ENCODE results near the gene TNFRSF13B.
"Not testable (repeated sequence)": the region's sequence is repeated elsewhere in the genome, so short reads cannot be mapped to it uniquely, and the experiment has no call there.

Gene TNFRSF13B

DNA sequence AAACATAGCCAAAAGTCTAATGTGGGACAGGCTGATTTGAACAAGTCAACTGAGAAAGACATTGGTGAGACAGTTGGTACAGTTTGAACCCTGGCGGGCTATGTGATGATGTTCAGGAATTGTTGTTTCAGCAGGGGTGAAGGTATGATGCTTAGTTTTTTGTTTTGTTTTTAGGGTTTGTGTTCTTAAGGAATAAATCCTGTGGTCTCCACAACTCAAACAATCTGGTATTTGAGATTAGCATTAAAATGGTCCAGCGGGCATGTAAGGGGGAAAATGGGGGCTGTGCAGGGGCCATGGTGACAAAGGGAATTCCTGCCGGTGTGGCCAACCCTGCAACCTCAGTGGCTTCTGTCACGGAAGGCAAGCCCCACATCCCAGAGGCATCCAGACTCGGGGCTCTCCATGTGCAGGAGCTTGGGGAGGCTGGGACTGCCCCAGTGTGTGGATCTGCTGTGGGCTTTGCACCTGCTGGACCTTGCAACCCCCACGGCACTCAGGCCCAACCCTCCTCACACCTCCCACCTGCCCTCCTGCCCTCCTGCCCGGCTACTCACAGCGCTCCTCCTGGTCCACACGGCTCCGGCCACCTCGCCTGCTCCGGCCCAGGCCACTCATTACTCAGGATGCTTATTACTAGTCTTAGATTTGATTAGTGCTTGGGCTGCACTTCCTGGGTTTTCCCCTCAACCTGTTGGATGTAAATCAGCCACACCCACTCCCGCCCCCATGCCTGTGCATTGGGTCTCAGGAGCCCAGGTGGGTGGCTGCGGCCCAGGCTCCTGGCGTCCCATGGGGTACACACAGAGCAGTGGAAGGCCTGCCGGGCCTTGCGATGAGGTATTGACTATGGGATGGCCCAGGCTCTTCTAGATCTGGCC, at the start of gene TNFRSF13B:
TSS of gene TNFRSF13B (minus strand) at position 661 of the 881 bp plus-strand sequence. CDS start at position 618, 43 bp downstream.
- no peak for DNase-seq

DNA sequence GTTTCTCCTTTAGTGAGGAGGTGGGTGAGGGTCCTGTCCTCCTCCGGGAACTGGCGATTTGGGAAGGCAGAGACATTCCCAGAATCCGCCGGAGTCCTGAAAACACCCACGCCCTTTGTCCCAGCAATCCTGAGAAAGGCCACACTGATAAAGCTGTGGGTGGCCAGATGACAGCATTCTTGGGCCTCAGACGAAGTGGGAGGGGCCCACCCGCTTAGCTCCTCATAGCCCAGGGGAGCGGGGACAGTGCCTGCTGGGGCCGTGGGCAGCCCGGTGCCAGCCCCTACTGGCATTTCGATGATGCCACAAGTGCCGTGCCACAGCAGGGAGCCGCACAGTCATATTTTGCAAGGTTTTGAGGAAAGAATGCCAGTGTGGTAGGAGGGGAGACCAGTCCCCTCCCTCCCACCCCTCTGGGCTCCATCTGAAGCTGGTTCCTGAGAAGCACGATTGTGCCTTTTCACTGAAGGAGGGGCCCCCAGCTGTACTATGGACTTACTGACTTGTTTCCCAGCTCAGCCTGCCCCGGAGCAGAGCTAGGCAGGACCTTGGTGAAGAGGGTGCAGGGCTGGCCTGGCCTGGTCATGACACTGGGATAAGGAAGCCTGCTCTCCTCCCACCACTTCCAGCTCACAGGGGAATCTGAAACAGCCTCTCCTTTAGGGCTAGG, 49.4 kb upstream of the TNFRSF13B start:
- no peak for DNase-seq

DNA sequence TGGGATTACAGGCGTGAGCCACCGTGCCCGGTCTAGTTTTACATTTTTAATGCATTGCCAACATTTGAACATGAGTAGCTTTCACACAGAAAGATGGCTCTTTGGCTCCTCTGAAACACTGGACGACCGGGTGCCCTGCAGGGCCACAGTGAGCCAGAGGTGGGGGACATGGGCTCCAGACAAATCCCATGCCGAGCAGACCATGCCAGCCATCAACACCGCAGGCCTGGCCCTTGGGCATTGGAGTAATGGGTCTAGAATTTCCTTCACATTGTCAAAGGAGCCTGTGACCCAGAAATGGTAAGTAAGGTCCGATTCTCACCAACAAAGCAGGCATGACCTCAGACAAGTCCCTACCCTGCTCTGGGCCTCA, 48.9 kb upstream of the TNFRSF13B start:
- no peak for DNase-seq

DNA sequence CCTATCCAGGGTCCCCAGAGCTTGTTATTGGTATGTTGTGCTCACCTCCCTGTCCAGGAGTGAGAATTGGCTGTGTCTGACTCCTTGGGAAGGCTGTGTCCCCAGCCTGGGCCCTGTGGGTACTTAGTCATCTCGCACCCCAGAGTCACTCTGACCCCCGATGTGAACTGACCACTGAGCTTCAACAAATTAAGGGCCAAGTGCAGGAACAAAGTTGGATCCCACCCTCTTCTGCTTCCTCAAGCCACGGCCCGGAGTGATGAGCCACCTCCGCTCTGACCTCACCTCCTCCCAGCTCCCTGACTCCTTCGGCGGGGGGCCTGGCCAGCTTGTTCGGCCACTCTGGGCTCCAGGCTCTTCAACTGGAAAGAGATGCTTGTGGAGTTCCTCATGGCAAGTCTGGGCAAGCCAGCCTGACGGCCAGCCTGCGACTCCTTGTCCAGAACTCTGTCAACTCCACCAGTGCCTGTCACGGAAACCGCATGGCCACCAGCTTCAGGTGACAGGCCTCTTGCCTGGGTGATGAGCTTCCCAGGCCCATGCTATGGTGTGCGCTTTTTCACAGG, 48.1 kb upstream of the TNFRSF13B start:
- DNase-seq: no peak

DNA sequence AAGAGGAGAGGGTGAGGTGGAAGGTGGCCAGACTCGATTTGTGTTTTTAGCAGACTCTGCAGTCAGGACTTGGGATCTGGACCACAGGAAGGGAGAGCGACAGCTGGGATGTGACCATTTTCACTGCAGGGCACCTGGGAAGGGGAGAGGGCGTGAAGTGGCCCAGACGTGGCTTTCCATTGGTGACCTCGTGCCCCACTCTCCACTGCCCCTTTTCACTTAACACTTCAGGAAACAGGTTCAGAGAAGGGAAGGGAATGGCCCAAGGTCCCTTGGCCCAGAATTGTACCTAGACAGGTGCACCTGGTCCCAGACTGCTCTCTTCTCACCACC, 47.5 kb upstream of the TNFRSF13B start:
- DNase-seq: no peak

DNA sequence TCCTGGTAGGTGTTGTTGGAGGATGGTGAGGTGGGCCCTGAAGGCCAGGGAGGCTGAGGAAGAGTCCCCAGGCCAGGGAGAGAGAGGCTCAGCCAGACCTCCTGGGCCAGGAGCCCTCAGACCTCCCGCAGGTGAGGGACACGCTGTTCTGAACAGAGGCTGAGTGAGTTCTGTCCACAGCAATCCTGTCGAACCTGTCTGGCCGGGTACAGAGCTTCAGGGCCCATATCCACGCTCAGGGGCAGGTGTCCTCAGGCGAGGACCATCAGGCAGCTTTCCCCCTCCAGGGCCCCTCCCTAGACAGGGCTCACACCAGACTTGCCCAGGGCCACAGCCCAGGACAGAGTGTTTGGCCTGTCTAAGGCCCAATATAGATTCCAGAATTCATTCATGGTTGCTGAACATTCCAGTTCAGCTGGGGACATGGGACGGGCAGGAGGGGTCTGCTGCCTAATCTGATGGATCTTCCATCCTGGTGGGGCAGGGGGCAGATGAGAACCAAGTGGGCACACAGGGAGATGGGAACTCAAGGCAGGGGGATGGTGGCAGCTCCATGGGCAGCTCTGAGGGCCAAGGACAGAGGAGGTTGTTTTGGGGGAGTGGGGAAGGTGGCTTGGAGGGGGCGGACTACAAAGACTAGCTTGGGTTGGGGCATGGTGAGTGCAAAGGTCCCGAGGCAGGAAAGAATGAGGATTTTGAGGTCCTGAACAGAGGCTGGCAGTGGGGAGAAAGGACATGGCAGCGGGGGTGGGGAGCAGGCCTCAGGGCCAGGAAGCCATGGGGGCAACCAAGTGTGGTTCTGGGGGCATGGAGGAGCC, 46.9 kb upstream of the TNFRSF13B start:
- no peak for DNase-seq

DNA sequence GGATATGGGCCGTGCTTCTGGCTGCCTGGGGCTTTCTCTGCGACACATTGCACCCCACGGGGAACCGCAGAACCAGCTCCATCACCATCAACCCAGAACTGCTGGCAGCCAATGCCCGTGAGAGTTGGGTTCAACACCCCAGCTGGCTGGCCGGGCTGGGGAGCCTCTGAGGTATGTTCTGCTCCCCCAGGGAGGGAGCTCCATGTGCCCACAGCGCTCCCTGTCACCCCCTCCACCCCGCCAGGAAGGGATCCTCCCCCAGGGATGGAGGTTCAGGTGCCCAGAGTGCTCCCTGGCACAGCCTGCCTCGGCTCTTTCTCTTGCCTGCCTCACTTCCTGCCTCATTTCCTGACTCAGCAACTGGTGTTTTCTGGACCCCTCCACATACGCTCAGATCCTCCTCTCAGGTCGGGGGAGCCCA, 46.1 kb upstream of the TNFRSF13B start:
- no peak for DNase-seq

DNA sequence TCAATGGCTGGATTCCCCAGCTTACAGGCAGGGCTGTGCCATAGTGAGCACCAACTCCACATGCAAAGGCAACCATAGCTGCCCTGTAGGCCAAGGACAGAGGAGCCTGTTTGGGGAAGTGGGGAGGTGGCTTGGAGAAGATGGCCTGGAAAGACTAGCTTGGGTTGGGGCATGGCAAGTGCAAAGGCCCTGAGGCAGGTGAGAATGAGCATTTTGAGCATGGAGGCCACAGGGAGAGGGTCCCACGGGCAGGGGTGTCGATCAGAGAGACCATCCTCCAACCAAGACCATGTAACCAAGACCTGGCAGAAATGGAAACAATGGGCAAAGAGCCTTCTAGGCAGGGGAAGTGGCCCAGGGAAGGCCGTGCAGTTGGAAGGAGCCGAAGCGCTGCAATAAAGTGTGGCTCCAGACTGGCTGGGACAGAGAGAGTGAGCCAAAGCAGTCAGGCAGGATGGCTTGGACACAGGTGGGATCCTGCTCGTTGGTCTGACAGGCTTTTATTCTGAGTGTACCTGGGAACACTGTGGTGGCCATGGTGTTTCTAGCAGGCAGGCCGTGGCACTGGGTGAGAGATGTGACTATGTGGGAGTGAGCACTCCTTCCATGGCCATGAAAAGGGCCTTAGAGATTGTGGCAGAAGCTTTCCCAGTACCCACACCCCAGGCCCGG, 45.6 kb upstream of the TNFRSF13B start:
- no peak for DNase-seq

DNA sequence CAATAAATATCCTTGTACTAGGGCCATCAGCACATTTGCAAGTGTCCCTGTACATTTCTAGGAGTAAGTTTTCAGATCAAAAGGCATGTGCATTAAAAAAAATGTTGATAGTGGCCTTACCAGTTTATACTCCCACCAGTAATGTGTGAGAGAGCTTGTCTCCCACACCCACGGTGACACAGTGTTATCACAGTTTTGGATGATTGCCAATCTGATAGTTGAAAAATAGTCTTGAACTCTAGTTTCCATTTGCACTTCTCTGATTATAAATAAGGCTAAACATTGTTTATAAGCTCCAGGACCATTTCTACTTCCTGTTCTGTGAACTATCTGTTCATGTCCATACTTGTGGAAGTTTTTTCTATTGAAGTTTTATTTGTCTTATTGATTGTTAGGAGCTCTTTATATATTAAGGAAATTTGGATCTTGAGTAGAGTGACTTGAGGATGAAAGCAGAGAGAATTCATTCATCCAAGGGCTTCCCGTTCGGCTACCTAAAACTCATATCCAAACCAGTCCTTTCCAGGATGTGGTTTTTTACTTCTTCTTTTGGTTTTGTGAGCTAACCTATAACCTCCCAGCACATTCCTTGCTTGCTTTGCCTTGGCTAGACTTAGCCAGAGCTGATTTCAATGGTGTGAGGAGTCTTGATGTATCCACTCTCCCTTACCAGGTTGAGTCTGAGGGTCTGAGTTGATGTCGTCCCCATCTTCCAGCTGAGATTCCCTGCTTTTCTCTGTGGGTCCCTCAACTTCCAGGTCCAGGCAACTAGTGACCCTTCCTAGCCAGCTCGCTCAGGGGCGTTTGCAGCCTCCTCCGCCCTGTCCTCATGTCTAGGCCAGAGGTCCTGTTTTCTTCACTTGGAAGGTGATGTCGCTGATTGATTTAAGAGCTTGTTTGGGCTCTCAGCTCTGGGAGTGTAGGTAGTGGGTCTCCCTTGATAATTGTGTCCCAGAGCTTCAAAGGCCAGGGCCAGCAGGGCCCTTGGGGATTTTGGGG, 44.6 kb upstream of the TNFRSF13B start:
- not testable (repeated sequence) for DNase-seq

DNA sequence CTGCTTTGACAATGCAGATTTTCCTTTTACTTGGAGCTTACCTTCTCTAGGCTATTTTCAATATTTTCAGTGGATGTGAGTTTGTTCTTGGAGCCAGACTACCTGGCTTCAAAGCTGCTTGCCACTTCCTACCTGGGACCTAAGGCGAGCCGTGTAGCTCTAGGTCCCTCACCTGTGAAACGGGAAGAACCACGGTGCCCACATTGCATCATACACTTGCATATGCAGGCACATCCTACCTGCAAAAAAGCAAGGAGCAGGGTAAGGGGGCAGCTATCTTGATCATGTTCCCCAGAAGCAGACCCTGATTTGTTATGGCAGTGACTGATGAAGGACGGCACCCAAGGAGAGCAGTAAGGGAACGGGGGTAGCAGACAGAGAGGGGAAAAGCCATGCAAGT, 43.3 kb upstream of the TNFRSF13B start:
- no peak for DNase-seq

DNA sequence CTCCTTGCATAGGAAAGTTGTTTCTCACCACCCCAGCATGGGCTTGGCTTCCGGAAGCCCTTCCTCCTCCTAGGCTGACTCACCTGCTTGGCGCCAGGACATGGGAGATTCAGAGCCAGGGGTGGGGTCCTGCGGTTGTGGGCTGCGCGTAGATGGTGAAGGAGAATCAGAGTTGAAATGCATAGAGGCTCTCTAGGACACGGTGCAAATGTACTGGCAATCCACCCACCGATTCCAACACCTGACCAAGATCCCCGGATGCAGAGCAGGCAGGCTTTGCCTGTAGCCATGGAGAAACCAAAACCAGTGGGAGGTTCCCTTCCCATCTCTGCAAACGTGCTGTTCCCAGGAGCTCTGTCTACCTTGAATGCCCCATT, 42.8 kb upstream of the TNFRSF13B start:
- not testable (repeated sequence) for DNase-seq

DNA sequence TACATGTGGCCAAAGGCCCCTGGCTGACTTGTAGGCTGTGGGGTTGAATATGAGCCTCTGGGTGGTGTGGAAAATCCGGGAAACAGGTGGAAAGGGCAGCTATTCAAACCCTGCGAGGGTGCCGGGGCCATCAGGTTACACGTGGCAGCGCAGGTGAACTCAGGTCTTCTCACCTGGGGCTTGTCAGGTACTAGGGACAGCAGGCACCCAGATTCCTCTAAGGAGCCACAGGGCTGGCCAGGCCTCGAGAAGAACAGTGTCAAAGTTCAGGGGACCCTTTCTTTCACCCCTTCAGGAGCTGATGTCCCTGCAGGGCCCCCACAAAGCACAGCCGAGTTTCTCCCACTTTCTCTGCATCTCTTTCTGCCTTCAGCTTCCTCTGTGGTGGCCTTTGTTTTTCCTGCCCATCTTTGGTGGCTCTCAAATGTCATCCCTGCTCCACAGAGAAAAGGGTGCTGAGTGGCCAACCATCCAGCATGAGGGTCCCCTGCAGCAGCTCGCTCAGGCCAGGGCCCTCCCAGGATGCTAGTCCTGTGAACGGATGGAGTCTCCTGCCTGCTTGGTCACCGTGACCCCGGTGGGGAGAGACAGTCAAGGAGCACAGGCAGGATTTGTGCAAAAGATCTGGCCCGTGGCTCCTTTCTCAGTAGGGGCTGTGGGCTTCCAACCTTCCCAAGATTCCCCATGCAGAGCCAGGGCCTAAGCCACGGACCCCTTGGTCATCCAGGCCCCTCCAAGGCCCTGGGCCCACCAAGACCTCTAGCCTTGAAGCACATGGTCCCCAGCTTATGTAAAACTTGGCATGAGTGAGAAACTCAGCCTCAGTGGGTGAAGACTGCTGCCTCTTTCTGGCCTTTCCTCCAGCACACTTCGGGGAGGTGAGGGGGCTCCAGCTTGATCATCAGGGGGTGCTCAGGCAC, 42.2 kb upstream of the TNFRSF13B start:
- not testable (repeated sequence) for DNase-seq

DNA sequence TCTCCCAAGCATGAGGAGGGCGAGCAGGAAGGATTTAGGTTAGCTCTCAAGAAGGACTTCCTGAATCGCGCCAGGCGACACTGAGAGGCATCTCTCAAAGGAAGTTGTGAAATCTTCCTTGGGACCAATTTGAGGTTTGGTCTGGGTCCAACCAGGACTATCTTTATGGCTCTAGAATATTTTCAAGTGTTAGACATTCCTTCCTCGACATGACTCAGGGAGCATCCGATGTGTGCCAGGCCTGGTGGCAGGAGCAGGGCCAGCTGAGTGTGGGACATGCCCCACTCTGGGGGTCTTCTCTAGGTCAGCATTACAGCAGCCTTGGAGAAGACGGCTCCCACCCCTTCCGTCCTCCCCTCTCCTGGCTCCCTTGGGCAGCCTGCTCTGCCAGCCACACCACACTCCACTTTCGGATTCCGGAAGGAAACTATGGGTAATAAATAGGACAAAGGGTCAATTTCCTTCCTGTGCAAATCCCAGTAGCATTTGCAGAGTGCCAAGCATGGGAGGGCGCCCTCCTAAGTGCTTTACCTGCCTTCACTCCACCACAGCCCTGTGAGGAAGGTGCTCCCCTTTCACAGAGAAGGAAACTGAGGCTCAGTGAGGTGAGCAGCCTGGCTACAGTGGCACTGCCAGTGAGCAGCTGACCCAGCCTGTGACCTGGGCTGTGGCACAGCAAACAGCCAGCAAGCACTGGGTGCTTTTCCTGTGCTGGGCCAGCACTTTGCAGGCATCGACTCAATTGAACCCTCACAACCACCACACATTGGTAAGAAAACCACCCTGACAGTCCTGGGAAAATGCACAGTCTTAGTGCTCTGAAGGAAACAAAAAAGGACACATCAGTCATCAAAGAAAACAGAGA, 39.4 kb upstream of the TNFRSF13B start:
- not testable (repeated sequence) for DNase-seq

DNA sequence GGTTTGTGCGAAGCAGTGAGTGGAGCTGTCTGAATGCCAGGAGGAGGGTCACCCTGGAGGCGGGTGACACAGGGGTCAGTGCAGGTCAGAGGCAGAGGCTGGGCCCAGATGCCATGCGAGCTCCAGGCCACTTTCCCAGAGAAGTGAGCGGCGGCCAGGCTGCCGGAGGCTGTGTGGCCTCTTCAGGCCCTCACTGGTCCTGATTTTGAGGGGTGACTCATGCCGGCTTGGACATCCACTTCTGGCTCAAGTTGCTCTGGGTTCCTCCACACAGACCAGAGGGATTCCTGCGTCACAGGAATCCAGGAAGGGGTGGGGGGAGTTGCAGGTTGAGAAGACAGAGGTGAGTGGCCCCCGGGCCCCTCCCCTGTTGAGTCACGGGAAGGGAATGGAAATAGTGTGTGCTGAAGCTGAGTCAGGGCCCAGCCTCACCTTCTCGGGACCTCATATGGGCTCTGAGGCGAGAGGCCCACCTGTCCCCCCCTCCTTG, 38.7 kb upstream of the TNFRSF13B start:
- DNase-seq: not testable (repeated sequence)

DNA sequence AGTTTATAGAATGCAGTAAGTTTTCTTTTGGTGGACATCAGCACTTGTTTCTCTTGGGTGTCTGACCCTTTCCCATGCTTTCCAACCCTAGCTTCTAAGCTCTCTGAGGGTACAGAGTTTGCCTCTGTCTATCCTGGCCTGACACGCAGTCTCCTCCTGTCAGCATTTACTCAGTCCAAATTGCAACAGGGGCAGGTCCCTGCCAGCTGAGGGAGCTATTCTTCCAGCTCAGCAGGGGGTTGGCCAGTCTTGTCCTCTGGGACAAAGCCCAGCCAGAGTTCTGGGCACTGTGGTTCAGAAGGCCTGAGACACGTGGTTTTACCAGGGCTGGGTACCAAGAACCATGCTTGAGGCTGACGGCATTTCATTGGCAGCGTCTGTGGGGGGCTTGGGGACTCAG, 38.1 kb upstream of the TNFRSF13B start:
- not testable (repeated sequence) for DNase-seq

DNA sequence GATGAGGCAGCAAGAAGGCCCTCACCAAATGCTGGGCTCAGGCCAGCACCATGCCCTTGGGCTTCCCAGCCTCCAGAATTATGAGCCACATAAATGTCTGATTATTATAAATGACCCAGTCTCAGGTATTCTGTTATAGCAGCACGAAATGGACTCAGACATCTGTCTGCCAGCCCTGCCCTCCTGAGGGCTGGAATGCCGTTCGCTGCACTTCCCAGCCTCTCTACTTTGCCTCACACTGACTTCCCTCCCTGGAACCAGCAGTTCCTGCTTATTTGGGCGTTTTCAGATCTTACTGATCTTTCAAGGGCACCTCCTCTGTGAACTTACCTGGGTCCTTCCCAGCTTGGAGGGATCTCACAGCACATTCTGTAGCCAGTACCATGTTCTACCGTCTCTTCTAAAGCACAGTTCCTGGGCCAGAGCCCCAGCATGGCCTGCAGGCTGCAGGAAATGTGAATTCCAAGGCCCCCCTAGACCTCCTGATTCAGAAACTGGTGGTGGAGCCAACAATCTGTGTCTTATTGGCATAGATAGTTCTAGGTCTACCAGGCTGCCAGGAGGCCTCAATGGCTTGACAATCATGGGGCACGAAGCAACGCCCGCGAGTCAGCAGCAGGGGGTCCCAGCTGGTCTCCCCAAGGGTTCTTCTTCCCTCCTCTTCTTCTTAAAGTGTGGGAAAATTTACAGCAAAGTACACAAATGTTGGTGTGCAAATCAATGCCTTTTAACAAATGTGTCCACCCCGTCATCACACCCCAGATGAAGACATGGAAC, 36.9 kb upstream of the TNFRSF13B start:
- not testable (repeated sequence) for DNase-seq

DNA sequence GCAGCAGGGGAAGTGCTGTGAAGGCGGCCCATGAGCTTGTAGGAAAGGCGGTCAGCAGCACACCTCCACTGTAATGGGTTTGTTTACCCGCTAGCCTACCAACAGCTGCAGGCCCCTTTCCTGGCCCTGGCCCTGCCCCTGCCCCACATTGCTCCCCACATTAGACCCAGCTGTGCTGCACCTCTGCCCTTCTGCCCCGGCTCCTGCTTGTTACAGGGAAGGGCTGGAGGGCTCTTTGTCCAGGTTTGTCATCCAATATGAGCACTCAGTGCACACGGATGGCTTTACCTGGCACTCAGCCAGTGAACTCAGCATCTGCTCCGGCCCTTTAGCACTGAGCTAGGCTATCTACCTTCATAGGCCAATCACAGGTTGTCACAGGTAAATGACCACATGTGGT, 36.0 kb upstream of the TNFRSF13B start:
- DNase-seq: not testable (repeated sequence)

DNA sequence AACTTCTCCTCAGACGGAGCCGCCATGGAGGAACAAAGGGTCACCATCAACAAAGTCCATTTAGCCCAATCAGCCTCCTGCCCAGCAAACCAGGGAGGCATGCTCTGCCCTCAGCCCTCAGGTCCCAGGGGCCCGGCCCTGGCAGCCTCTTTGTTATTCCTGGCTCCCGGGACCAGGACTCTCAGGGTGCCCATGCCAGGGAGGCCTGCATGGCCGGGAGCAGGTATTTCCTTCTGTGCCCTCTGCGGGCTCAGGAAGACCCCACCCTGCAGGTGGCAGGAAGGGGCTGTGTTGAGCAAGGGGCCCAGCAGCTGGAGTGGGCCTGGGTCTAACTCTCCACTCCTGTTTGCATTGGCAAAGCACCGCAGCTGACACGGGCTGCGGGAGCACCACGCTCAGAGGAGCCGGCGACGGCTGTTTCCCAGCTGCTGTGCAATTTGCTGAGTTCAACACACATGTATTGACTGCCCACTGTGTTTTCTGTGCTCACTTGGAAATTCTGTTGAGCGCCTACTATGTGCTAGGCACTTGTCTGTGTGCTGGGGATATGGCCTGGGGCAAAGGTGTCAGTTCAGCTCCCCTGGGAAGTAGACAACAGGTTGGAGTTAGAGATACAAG, 33.2 kb upstream of the TNFRSF13B start:
- not testable (repeated sequence) for DNase-seq
